NCI-H1048 (cell line): ENCODE measurements around the gene CD300LB.
"Not testable (repeated sequence)": the region's sequence is repeated elsewhere in the genome, so short reads cannot be mapped to it uniquely, and the experiment has no call there.

Experiments
- DNase-seq: peaks from one replicate; lab custom pipeline; 2025; lab: John Stamatoyannopoulos, UW

Gene CD300LB

DNA sequence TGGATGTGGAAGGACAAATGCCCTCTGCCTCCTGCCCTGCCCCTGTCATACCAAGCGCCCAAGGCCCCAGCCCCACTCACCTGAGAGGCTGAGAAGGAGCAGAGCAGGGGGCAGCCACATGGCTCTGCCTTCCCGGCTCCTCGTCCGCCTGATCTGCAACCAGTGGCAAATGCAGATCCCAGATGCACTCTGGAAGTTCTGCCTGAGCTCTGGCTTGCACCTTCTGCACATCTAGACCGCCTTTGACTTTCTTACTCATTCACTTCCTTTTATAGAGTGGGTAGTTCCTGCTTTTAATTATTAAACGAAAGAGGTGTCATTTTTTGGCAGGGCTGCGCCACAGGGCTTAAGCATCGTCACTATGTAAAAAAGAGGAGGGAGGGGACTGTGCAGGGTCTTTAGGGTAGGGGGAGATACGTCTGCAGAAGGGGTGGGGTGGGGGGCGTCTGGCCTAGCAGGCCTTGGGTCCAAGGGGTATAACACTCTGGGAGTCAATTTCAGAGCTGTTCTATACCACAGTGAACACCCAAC is at the start of gene CD300LB:
CD300LB (minus strand) TSS at position 245 of the 531 bp plus-strand sequence; CDS start at position 120, 125 bp downstream.
- DNase-seq = no peak

DNA sequence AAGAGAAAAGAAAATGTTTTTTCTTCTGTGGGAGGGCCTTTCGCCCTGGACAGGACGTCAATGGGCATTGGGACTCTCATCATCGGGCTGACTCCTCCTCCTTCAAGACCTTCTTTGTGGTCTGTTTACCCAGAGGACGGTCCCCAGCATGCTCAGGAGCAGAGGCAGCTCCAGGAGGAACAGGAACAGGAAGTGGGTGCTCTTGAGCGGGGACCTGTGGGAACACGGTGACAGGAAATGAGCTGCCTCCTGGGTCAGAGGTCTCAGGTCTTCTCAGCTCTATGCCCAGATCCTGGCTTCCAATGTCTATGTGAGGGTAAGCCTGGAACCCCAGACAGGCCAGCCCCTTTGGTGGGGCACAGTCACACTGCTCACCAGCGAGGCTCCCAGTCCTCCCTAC is 48.6 kb upstream of the CD300LB start:
- no peak for DNase-seq

DNA sequence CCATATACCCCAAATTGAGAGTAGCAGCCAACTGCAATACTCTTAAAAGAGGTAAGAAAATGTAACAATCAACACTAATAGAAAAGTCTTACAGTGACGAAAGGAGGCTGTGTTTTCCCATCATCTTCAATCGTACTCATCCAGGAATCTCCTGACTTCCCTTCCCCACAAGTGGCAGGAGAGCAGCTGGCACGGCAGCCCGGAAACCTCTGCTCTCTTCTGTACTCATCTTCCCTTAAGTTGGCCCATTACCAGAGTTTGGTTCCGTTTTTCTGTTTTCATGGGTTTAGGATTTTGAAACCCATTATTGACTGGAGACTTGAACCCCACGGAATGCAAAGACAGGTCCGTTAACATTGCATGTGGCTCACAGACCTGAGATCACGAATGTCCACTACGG is 47.7 kb upstream of the CD300LB start:
- no peak for DNase-seq

DNA sequence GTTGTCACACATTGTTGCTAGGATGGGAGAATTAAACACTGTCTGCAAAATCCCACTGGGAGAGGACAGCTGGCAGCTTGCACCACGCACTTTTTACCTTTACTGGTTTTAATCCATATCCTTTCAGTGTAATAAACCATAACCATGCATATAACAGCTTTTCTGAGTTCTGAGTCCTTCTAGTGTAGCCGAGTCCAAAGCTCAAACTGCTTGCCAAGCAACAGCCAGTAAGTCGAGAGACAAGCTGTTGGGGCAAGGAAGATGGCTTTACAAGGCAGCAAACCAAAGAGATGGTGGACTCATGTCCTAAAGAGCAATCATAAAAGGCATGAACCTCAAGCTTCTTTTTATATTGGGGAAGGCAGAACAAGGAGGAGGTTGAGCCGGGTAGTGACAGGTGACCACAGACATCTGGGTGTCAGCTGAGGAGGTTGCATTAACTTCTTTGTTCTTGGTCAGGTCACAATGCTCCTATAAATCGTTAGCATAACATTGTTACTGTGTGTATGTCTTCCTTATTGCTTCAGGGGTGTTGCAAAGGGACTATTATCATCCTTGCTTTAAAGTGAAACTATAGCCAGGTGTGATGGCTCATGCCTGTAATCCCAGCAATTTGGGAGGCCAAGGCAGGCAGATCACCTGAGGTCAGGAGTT is 43.3 kb upstream of the CD300LB start:
- DNase-seq = no peak

DNA sequence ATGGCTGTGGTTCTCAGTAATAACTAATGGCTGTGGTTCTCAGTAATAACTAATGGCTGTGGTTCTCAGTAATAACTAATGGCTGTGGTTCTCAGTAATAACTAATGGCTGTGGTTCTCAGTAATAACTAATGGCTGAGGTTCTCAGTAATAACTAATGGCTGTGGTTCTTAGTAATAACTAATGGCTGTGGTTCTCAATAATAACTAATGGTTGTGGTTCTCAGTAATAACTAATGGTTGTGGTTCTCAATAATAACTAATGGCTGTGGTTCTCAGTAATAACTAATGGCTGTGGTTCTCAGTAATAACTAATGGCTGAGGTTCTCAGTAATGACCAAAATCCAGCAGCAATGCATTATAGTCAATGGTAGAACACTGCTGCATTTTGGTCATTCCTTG is 42.4 kb upstream of the CD300LB start:
- not testable (repeated sequence) for DNase-seq

DNA sequence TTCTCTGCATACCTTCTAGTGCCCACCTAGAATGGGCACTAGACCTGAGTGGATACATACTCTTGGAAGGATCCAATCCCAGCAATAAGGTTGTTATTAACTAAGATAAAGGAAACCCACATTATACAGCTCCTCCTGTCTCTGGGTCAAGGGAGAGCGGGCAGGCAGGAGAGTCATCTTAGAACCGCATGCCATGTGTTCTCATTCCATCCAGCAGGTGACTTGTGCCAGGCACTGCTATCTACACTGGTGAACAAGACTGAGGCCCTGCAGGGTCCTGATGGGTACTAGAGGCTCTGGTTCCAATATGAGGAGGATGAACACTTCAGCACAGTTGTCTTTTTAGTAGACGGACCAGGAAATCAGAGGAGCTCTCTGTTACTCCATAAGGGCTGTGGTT is 41.9 kb upstream of the CD300LB start:
- DNase-seq = no peak

DNA sequence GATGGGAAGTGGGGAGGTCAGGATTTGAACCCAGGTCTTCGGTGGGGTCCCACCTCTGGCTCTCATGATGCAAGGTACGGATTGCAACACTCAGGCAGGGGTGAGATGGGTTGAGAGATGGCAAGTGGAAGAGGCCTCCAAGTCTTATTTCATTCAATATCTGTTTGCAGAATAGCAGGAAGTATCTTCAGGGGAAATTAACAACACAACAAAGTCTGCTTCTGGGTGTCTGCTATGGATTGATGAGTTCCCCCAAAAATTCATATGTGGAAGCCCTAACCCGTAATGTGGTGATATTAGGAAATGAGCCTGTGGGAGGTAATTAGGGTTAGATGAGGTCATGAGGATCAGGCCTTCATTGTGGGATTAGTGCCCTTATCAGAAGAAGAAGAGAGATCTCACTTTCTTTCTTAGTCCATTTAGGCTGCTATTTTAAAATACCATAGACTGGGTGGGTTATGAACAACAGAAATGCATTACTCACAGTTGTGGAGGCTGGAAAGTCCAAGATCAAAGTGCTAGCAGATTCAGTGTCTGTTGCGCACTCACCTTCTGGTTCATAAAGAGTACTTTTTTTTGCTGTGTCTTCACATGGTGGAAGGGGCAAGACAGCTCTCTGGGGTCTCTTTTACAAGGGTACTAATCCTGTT is 40.5 kb upstream of the CD300LB start:
- no peak for DNase-seq

DNA sequence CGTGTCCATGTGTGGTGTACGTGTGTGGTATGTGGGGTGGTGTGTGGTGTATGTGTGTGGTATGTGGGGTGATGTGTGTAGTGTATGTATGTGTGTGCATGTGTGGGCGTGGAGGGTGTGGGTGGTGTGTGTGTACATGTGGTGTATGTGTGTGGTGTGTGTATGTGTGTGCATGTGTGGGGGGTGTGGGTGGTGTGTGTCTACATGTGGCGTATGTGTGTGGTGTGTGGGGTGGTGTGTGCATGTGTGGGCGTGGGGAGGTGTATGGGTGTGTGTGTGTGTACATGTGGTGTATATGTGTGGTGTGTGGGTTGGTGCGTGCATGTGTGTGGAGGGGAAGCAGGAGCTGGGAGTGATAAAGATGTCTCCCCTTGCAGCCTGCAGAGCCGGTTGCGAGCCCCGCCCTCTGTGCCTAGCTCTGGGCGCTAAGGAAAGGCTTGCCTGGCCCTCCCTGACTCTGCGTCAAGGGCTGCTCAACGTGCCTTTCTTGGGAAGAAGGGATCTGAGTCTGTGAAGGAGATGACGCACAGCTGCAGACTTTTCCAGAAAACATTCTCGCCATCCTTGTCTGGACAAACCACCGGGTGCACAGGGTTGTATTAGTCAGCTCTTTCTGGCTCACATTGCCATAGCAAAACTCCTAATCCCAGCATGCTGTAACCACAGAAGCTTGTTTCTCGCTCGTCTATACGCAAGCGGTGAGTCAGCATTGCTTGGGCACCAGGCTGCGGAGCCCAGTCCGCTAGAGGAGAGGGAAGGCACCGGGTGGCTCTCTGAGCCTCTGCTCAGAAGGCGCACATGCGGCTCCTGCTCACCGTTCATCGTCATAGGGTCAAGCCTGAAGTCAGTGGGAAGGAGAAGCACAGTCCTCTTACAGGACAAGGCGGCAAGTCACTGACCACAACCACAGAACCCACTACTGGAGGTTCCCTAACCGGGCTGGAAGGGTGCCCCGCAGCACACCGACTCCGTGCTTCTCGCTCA is 38.0 kb upstream of the CD300LB start:
- DNase-seq = no peak

DNA sequence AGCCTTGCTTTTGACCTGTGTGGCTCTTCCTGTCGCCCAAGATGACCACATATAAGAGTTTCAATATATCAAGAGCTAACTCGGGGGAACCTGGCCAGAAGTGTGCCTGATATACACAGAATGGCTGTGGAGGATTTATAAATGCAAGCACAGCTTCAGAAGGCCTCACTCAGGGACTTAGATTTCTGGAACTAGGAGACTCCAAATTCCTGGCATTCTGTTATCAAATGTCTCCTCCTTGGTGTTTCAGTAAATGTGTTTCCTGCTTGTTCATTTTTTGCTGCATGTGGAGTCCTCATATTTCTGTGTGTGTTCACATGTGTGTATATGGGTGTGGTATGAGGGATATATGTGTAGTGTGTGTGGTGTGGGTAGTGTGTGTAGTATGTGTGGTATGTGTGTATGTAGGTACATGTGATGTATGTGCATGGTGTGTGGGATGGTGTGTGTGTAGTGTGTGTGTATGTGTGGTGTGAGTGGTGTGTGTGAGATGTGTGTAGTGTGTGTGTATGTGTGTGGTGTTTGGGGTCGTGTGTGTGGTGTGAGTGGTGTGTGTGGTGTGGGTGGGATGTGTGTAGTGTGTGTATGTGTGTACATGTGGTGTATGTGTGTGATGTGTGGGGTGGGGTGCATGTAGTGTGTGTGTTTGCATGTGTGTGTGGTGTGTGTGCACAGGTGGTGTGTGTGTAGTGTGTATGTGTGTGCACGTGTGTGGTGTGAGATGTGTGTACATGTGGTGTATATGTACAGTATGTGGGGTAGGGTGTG is 37.0 kb upstream of the CD300LB start:
- DNase-seq = no peak

DNA sequence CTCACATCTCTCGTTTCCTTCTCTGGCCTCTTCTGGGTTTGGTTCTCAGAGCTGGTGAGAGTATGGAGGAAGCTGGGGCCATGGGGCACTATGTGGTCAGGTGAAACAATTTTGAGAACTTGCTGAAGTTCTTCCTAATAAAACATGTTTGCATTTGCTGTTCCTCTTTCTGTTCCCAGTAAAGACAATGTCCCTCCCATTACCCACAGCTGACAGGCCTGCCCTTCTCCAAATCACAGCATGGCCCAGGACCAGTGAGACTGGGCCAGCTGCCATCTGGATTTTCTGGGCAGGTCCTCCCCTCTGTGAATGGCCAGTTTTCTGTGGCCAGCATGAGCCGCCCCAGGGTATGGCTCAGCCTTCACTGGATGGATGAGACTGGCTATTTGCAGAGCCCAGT is 36.1 kb upstream of the CD300LB start, which contains the start of gene CD300H:
CD300H (minus strand) TSS at position 113 of the 400 bp plus-strand sequence.
- no peak for DNase-seq

DNA sequence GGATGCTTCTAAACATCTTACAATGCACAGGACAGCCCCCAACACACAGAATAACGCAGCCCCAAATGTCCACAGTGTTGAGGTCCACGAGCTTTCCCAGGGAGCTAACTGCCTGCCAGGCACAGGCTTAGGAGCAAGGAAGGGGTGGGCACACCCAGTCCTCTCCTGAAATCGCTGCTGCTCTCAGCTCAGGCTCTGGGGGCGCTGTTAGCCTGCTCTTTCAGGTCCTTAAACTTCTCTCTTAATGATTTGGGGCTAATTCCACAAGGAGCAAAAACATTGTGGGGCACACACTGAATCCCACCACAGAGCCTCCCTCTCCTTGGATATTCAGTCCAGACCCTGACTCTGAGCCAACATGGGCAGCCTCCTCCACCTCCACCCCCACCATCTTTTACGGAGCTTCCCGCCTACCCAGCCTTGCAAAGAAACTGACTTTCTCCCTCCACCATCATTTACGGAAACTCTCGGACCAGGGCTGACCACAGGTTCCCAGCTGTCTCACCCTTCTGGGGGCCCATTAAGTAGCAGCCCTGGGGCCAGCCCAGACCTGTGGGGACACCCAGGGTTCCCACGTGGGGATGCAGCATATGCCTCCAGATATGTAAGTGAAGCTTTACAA is 35.0 kb upstream of the CD300LB start:
- DNase-seq = no peak

DNA sequence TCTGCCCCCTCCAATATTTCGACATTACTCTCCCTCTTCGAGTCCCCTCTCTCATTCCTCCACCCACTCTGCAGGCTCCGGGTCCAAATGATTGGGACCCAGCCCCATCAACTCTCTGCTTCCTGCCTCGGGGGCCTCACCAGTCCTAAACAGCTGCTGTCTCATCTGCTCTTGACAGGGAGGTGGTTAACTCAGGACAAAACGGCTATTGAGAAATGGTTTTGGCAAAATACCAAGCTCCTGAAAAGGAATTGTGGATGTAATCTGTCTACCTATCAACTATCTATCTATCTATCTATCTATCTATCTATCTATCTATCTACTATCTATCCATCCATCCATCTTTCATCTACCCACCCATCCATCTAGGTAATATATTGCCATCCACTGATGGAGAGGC is 33.9 kb upstream of the CD300LB start:
- DNase-seq = no peak

DNA sequence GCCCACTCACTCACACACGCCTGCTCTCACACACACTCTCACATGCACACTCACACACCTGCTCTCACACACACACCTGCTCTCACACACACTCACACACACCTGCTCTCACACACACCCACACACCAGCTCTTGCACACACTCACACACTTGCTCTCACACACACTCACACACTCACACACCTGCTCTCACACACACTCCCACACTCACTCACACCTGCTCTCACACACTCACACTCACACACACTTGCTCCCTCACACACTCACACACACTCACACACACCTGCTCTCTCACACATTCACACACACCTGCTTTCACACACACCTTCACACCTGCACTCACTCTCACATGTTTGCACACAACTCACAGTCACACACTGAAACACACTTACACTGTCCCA is 32.1 kb upstream of the CD300LB start:
- DNase-seq = no peak

DNA sequence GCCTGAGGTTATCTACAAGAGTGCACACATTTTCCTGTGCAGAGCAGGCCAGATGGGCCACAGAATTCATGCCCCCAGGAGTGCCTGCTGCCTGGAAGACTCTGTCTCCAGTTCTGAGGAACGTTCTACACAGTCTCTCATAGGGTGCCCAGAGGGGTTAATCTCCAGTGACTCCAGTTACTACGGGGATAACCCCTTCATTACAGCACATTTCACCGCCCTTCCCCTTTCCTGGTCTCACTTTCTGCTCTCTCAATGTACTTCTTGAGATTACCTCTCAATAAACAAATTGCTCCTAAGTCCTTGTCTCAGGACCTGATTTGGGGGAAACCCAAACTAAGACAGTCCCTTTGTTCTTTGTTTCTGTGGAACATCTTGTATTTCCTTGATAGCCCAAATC is 30.3 kb upstream of the CD300LB start:
- DNase-seq = no peak

DNA sequence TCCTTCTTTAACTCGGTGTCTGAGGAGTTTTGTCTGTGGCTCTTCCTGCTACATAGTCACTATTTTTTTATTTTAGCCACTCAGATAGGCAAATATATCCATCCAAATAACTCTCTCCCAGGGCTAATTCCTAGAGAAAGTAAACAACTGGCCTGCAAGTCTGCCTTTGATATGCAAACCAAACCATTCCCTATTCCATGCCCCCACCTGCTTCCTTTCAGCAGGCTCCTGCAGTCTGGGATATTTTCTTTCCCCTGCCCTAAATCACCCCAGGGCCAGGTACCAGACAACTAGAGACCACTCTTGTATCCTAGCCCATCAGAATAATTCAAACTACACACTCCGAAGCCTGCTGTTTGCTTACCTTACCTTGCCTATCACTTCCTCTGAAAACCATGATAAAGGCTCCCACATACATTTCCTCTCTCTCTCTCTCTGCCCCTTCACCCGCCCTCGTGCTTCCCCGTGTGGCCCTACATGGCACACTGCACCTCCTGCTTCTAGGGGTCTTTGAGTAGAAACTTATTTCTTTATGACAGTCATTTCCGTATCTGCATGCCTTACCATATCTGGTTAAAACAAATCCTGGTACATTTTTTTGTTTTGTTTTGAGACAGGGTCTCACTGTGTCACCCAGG is 27.7 kb upstream of the CD300LB start:
- no peak for DNase-seq

DNA sequence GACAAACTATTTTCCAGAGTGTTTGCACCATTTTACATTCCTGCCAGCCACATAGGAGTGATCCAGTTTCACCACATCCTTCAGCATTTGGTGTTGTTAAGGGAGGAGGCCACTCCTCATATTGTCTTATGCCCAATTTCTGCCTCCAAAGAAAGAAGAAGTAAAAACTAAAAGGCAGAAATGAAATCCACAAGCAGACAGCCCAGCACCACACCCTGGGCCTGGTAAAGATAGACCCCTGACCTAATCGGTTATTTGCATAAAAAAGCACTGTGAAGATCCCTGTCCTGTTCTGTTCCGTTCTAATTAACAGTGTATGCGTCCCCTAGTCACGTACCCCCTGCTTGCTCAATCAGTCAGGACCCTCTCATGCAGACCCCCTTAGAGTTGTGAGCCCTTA is 27.1 kb upstream of the CD300LB start:
- DNase-seq = not testable (repeated sequence)

DNA sequence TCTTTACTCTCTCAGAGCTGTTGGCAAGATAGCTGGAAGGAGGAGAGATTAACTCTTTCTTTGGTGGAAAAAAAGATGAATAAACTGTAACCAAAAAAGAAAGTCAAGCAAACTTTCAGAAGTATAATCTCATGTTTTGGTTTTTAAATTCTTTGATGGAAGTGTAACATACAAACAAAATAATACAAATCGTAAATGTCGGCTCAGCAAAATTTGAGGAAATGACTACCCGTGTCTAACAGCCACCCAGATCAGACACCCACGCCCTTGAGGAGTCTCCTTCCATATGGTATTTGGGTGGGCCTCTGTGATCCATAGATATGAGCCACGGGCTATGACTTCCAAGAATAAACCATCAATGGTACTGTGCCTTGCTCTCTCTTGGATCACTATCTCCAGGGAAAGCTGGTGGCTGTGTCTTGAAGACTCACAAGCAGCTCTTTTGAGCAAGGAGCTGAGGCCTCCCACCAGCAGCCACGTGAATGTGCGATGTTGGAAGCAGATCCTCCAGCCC is 24.2 kb upstream of the CD300LB start:
- DNase-seq = no peak

DNA sequence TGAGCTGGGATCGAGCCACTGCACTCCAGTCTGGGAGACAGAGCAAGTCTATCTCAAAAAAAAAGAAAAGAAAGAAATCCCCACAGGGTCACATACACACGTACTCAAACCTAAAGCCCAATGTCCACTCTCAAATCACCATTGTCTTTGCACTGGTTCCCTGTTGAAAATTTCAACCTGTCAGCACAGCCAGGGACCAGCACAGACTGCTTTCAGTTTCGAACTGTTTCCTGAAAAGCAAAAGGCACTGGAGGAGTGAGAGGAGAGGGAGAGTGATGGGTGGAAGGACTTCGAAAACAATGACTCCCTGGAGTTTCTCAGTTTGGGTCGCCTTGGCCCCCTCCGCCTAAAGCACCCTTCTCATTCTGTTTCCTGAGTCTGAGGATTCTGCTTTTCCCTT is 23.6 kb upstream of the CD300LB start:
- no peak for DNase-seq

DNA sequence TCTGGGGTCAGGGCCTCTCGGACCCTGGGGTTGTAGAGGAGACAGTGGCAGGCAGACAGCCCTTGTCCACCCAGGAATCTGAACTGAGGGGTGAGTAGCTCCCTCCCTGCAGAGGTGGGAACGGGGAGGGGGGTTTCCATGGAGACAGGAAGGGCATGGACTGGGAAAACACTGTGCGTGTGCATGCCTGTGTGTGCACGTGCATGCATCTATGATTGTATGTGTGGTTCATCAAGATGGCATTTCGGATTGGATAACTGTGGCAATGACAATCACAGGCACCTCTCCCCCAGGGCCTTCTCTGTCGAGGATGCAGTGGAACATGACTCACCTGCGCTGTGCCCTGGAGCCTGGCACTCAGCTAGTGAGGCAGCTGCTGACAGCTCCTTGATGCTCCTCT is 20.8 kb upstream of the CD300LB start:
- DNase-seq = no peak

DNA sequence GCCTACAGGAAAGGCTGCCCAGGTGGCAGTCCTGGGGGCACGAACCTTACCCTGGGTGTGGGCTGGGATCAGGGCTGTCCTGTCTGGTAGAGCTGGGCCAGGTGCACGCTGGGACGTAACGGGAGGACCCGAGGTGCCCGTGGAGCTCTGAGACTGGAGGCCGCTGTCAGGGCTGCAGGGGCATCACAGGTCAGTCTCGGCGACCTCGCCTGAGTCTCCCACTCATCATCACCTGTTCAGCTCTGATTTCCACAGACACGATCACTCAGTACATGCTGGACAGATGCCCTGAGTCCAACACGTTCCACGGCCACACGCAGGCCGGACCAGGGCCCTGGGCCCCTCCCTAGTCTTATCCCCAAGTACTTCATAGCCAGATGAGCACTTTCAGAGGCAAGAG is 19.3 kb upstream of the CD300LB start:
- DNase-seq = no peak
